HEK293 (cell line): ENCODE data around the gene PCDH15.

Experiments used
- BCL11A ChIP-seq: fragments of 450-650 bp; formaldehyde crosslinking; IDR thresholded peaks from 2 replicates; pipeline ENCODE4 v1.5.1; 2016; ENCODE audit warnings: low read depth, missing biosample characterization, missing genetic modification characterization
- CTCF ChIP-seq: fragments of 450-650 bp; formaldehyde crosslinking; IDR thresholded peaks from 2 replicates; pipeline ENCODE4 v1.5.1; 2016; ENCODE audit warnings: missing biosample characterization, missing genetic modification characterization
- ZNF274 ChIP-seq, 2 experiments: fragments of 200-500 bp in 1 of 2; fragments of 450-650 bp in 1 of 2; sonication (Bioruptor generic) in 1 of 2; formaldehyde crosslinking in 1 of 2; IDR thresholded peaks; 2 replicates each; pipeline versions ENCODE4 v1.5.1 to v1.6.1; 2014 to 2016; ENCODE audit warnings: borderline replicate concordance in 1 of 2, inconsistent platforms in 1 of 2, low read length in 1 of 2, missing biosample characterization in 1 of 2, missing genetic modification characterization in 1 of 2
- ZNF580 ChIP-seq: fragments of 450-650 bp; formaldehyde crosslinking; IDR thresholded peaks from 2 replicates; pipeline ENCODE4 v1.5.1; 2016; ENCODE audit warnings: missing biosample characterization, missing genetic modification characterization
- ZNF596 ChIP-seq: fragments of 450-650 bp; IDR thresholded peaks from 2 replicates; pipeline ENCODE4 v1.5.0; 2018; ENCODE audit warnings: missing biosample characterization, mild to moderate bottlenecking, missing genetic modification characterization, moderate library complexity

- TF ChIP-seq ZNF580 (tag by site-specific recombination), result no peak
- no peak for TF ChIP-seq CTCF (tag by site-specific recombination)
- no peak for TF ChIP-seq ZNF274 (IDR thresholded peaks at IDR 0.05; ENCODE audit: low read length)
- TF ChIP-seq ZNF274 (tag by site-specific recombination; IDR thresholded peaks at IDR 0.05; ENCODE audit: borderline replicate concordance), result no peak
- no peak for TF ChIP-seq ZNF596 (tag by site-specific recombination)
- TF ChIP-seq BCL11A (tag by site-specific recombination), result no peak
Measured at GRCh38 chr10:54011117-54011516, 789.9 kb downstream of the PCDH15 start.
